GM12878 (cell line): Measurements from ENCODE around the gene CIRBP. TPM values are rescaled to one million over a fixed set of nuclear protein-coding genes. Genes with fewer than 3 reads are reported as not detected.
A peak's percentile ranks its signal among the peaks of the same experiment; 100 is the strongest.

Experiments
- ATAC-seq: fragments of 200-7000 bp; cut with Tn5 transposase; 3 replicates; pipeline ENCODE4 v1.9.1; 2020; ENCODE audit warnings: mild to moderate bottlenecking, moderate library complexity
- BruUV-seq: library from RNA; stranded (reverse); fragments of 400-500 nt; replicated peaks from 2 replicates; lab custom pipeline; 2021; lab: Mats Ljungman, UMichigan
- CTCF ChIA-PET: fragments of 300-600 bp; sonication (Branson Sonifier 250); formaldehyde crosslinking; extraction: SDS; loops from one replicate; lab custom pipeline; 2021; ENCODE audit warnings: inconsistent platforms; lab: Yijun Ruan, JAX
- POLR2A ChIA-PET: fragments of 350-600 bp; formaldehyde crosslinking; extraction: SDS; loops from one replicate; lab custom pipeline; 2021; ENCODE audit warnings: inconsistent platforms; lab: Charles Lee
- RAD21 ChIA-PET: fragments of 300-600 bp; sonication (Branson Sonifier 250); formaldehyde crosslinking; loops from one replicate; lab custom pipeline; 2023; ENCODE audit warnings: antibody characterized with exemption; ENCODE audit not compliant: unreplicated experiment; lab: Charles Lee
- SMC1A ChIA-PET: fragments of 300-600 bp; sonication (Branson Sonifier 250); formaldehyde crosslinking; loops from one replicate; lab custom pipeline; 2023; ENCODE audit not compliant: unreplicated experiment, uncharacterized antibody; lab: Charles Lee
- DNase-seq: peaks from one replicate; pipeline ENCODE4 v3.0.0-alpha.2; 2011; ENCODE audit warnings: low read depth, low spot score
- FAIRE-seq: peaks from 3 replicates; lab custom pipeline; 2011; peaks lifted over from hg19 to GRCh38; lab: Jason Lieb, UNC
- H2AFZ ChIP-seq: 2 replicates; pipeline ENCODE4 v1.6.0; 2011; ENCODE audit warnings: low read depth, low read length, control low read depth; ENCODE audit not compliant: control insufficient read depth
- H3K27ac ChIP-seq: 2 replicates; pipeline ENCODE4 v1.5.1; 2011; ENCODE audit warnings: control low read depth; ENCODE audit not compliant: control insufficient read depth, insufficient read depth
- H3K27me3 ChIP-seq, 2 experiments: replicated peaks in 1 of 2; 2 replicates each; pipeline versions ENCODE4 v1.6.0 to v1.6.1; 2011; ENCODE audit warnings: low read length in 1 of 2; ENCODE audit not compliant: control insufficient read depth in 2 of 2, insufficient read depth in 2 of 2
- H3K36me3 ChIP-seq, 2 experiments: 2 replicates each; pipeline ENCODE4 v1.5.1; 2011; ENCODE audit warnings: low read length in 1 of 2; ENCODE audit not compliant: control insufficient read depth in 2 of 2, insufficient read depth in 2 of 2
- H3K4me1 ChIP-seq: 2 replicates; pipeline ENCODE4 v1.6.1; 2011; ENCODE audit warnings: mild to moderate bottlenecking, low read length, moderate library complexity, mixed read lengths; ENCODE audit not compliant: control insufficient read depth, insufficient read depth
- H3K4me2 ChIP-seq: 2 replicates; pipeline ENCODE4 v1.6.0; 2011; ENCODE audit warnings: control low read depth; ENCODE audit not compliant: control insufficient read depth, insufficient read depth
- H3K4me3 ChIP-seq: fragments of 200-600 bp; sonication (generic); 2 replicates; pipeline ENCODE4 v1.5.1; 2016
- H3K79me2 ChIP-seq: 2 replicates; pipeline ENCODE4 v1.6.0; 2011; ENCODE audit warnings: low read length; ENCODE audit not compliant: control insufficient read depth, insufficient read depth
- H3K9ac ChIP-seq: 2 replicates; pipeline ENCODE4 v1.8.0; 2011; ENCODE audit warnings: low read length, control low read depth, mixed read lengths; ENCODE audit not compliant: control insufficient read depth, insufficient read depth
- H3K9me3 ChIP-seq: replicated peaks from 3 replicates; pipeline ENCODE4 v1.5.1; 2011; ENCODE audit warnings: mild to moderate bottlenecking, low read length; ENCODE audit not compliant: control insufficient read depth, insufficient read depth
- H4K20me1 ChIP-seq: 2 replicates; pipeline ENCODE4 v1.6.0; 2011; ENCODE audit not compliant: control insufficient read depth, insufficient read depth
- BHLHE40 ChIP-seq, 2 experiments: fragments of 450-650 bp in 1 of 2; IDR thresholded peaks; 2 replicates each; pipeline ENCODE4 v1.6.1; 2011 to 2017; ENCODE audit warnings: low read depth in 2 of 2, borderline replicate concordance in 1 of 2, improper control_type of control experiment in 1 of 2, low read length in 1 of 2, mild to moderate bottlenecking in 1 of 2
- BRCA1 ChIP-seq: IDR thresholded peaks from 2 replicates; pipeline ENCODE4 v1.6.1; 2011; ENCODE audit warnings: low read depth, low read length, improper control_type of control experiment
- EGR1 ChIP-seq, 2 experiments: IDR thresholded peaks; 1 replicate in 1 of 2; 2 replicates in 1 of 2; pipeline ENCODE4 v1.6.1; 2011 to 2012; ENCODE audit warnings: low read depth in 2 of 2, low read length in 2 of 2, borderline replicate concordance in 1 of 2, mild to moderate bottlenecking in 1 of 2, moderate library complexity in 1 of 2
- ETV6 ChIP-seq, 2 experiments: fragments of 450-650 bp in 1 of 2; IDR thresholded peaks in 1 of 2; conservative IDR thresholded peaks in 1 of 2; 2 replicates each; pipeline ENCODE4 v1.6.1; 2014; ENCODE audit warnings: antibody characterized with exemption in 1 of 2, borderline replicate concordance in 1 of 2, low read depth in 1 of 2, mild to moderate bottlenecking in 1 of 2, moderate library complexity in 1 of 2
- MEF2A ChIP-seq: IDR thresholded peaks from 2 replicates; pipeline ENCODE4 v1.6.1; 2011; ENCODE audit warnings: low read depth, mild to moderate bottlenecking, low read length, moderate library complexity; ENCODE audit not compliant: insufficient read depth
- PAX8 ChIP-seq: fragments of 450-650 bp; IDR thresholded peaks from 2 replicates; pipeline ENCODE4 v1.6.1; 2017; ENCODE audit warnings: mild to moderate bottlenecking, moderate library complexity
- POLR2AphosphoS2 ChIP-seq: IDR thresholded peaks from 2 replicates; pipeline ENCODE4 v1.6.1; 2011; ENCODE audit warnings: low read depth, mild to moderate bottlenecking, low read length, improper control_type of control experiment, moderate library complexity
- SIX5 ChIP-seq: IDR thresholded peaks from 2 replicates; pipeline ENCODE4 v1.6.1; 2011; ENCODE audit warnings: mild to moderate bottlenecking, low read depth, low read length, moderate library complexity; ENCODE audit not compliant: severe bottlenecking
- SRF ChIP-seq, 2 experiments: IDR thresholded peaks; 2 replicates each; pipeline ENCODE4 v1.6.1; 2011; ENCODE audit warnings: low read depth in 2 of 2, low read length in 2 of 2, mild to moderate bottlenecking in 1 of 2, moderate library complexity in 1 of 2
- TARDBP ChIP-seq: IDR thresholded peaks from 2 replicates; pipeline ENCODE4 v1.6.1; 2016; ENCODE audit warnings: borderline replicate concordance
- TCF12 ChIP-seq: IDR thresholded peaks from 2 replicates; pipeline ENCODE4 v1.6.1; 2011; ENCODE audit warnings: low read depth, mild to moderate bottlenecking, low read length
- YY1 ChIP-seq: IDR thresholded peaks from 2 replicates; pipeline ENCODE4 v1.6.1; 2011; ENCODE audit warnings: low read depth, mild to moderate bottlenecking, low read length
- WGBS: methylation state at CpG from one replicate; pipeline ENCODE4 v1.1.6; 2016; ENCODE audit warnings: low lambda C conversion rate; ENCODE audit not compliant: insufficient replicate concordance, insufficient coverage; ENCODE audit errors: missing lambda C conversion rate; 5-methylcytosine and 5-hydroxymethylcytosine counted together
- in situ Hi-C: fragments of 300-500 bp; cut with MboI; formaldehyde crosslinking; loops from 9 replicates; pipeline ENCODE4 v1.14.3; 2018; ENCODE audit warnings: mixed read lengths
- intact Hi-C: fragments of 100-400 bp; cut with micrococcal nuclease; formaldehyde crosslinking; loops from one replicate; pipeline ENCODE4 v1.14.2; 2022; ENCODE audit not compliant: unreplicated experiment
- polyA plus RNA-seq, 11 experiments: library from polyadenylated mRNA; depleted of rRNA in 4 of 11; unstranded in 6 of 11; stranded (reverse) in 5 of 11; fragments of >200 nt; fragmentation: Nextera tagmentation in 4 of 11; fragmentation: Illumina TruSeq in 1 of 11; extraction: Ambion mirVana in 4 of 11; extraction: Trizol in 1 of 11; gene quantifications; 1 replicate in 1 of 11; 2 replicates in 10 of 11; pipeline versions ENCODE4 v1.2.1 to v1.2.3, GENCODE V29; 2011 to 2016; ENCODE audit warnings: inconsistent platforms in 2 of 11, missing spikeins in 2 of 11, low read depth in 1 of 11
- total RNA-seq, 4 experiments: library from RNA; depleted of rRNA in 3 of 4; stranded (reverse); fragments of >200 nt in 3 of 4; fragmentation: Illumina TruSeq in 1 of 4; extraction: Trizol in 1 of 4; gene quantifications; 2 replicates each; pipeline versions ENCODE4 v1.2.1 to v1.2.3, GENCODE V29; 2013 to 2021
- TF ChIP-seq, protein P1 (sequence below): IDR thresholded peaks from 2 replicates; pipeline ENCODE4 v1.6.1; 2012; ENCODE audit warnings: improper control_type of control experiment, low read depth, low read length; ENCODE audit not compliant: insufficient replicate concordance
- TF ChIP-seq, protein P2 (sequence below): IDR thresholded peaks from 2 replicates; pipeline ENCODE4 v1.6.1; 2011; ENCODE audit warnings: mild to moderate bottlenecking, low read depth, low read length, moderate library complexity; ENCODE audit not compliant: insufficient replicate concordance

CIRBP gene
- total and polyA plus RNA-seq, 10 of the 15 experiments (the other 5 are each of a cell fraction or from before 2014, with no cell fraction given) = 27.6 to 335 (median 229) TPM

DNA sequence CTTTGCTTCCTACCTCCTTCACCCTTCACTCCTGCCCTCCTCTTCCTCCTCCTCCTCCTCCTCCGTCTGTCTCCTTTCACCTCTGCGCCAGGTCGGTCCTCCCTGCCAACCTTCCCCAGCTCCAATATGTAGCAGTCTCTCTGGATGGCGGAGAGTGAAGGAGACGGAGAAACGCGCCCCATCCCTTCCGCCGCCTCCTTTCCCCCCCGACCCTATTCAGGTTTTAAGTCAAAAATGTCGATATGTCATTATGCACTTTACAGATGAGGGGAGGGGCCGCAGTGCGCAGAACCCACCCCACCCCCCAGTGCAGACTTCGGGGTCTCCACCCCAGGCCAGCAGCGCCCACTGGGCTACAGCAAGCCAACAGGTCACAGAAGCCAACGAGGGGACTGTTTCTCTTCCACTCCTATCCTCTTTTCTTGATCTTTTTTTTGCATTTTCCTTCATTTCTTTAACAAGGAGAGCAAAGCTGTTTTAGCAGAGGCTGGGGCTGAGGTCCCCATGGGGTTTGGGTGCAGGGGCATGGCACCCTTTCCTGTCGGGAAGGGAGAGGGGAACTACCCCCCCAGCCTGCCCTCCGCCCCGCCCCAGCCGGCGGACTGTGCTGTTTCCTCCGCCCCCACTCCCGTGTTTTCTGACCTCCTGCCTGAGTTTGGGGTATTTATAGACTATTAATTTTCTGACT is 11.5 kb upstream of the CIRBP start:
- ChIA-PET RAD21 (interaction anchor here (1.8 kb wide), 1 partner anchor 9 kb away, joined by 6 read pairs; no protein-coding TSS in a partner anchor), CTCF (interaction anchor here (1.0 to 2.2 kb wide), 2 partner anchors 9 to 13 kb away, joined by 4 to 10 read pairs; no protein-coding TSS in a partner anchor), POLR2A (no interaction called here), SMC1A (interaction anchor here (1.4 kb wide), 1 partner anchor 9 kb away, joined by 4 read pairs; no protein-coding TSS in a partner anchor)
- no peak for ATAC-seq
- Histone ChIP-seq H3K4me1 (peaks cover 29% of the 10 kb centered on the region), H3K9me3 (no peaks in the 10 kb centered on the region), H3K9ac (peak overlapping the region; percentile 78; the same call in 1 of the 2 replicates), H4K20me1 (no peaks in the 10 kb centered on the region), H3K27me3 (no peaks in the 10 kb centered on the region), H3K4me3 (peak overlapping the region; percentile 68), H2AFZ (no peak overlapping the region), H3K27ac (peak overlapping the region; percentile 96), H3K4me2 (peak overlapping the region; percentile 98), H3K79me2 (peaks cover 58% of the 10 kb centered on the region), H3K36me3 (peaks cover 14 to 29% of the 10 kb centered on the region in 2 experiments; a peak in 3 of 4 replicates)
- BruUV-seq = no TSS peak
- intact Hi-C loops = no loop called here
- DNase-seq = no peak
- in situ Hi-C loops = no loop called here
- WGBS = 47% methylated on average over 23 of the region's 23 CpGs
- FAIRE-seq = peak; percentile 75
- TF ChIP-seq YY1 = no peak
- TF ChIP-seq, protein P1, sequence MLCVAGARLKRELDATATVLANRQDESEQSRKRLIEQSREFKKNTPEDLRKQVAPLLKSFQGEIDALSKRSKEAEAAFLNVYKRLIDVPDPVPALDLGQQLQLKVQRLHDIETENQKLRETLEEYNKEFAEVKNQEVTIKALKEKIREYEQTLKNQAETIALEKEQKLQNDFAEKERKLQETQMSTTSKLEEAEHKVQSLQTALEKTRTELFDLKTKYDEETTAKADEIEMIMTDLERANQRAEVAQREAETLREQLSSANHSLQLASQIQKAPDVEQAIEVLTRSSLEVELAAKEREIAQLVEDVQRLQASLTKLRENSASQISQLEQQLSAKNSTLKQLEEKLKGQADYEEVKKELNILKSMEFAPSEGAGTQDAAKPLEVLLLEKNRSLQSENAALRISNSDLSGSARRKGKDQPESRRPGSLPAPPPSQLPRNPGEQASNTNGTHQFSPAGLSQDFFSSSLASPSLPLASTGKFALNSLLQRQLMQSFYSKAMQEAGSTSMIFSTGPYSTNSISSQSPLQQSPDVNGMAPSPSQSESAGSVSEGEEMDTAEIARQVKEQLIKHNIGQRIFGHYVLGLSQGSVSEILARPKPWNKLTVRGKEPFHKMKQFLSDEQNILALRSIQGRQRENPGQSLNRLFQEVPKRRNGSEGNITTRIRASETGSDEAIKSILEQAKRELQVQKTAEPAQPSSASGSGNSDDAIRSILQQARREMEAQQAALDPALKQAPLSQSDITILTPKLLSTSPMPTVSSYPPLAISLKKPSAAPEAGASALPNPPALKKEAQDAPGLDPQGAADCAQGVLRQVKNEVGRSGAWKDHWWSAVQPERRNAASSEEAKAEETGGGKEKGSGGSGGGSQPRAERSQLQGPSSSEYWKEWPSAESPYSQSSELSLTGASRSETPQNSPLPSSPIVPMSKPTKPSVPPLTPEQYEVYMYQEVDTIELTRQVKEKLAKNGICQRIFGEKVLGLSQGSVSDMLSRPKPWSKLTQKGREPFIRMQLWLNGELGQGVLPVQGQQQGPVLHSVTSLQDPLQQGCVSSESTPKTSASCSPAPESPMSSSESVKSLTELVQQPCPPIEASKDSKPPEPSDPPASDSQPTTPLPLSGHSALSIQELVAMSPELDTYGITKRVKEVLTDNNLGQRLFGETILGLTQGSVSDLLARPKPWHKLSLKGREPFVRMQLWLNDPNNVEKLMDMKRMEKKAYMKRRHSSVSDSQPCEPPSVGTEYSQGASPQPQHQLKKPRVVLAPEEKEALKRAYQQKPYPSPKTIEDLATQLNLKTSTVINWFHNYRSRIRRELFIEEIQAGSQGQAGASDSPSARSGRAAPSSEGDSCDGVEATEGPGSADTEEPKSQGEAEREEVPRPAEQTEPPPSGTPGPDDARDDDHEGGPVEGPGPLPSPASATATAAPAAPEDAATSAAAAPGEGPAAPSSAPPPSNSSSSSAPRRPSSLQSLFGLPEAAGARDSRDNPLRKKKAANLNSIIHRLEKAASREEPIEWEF = no peak
- no peak for TF ChIP-seq SIX5
- peak in 1 of 2 experiments; percentile 20; a peak in 1 of 3 replicates for TF ChIP-seq EGR1 (IDR thresholded peaks at IDR 0.05; ENCODE audit: borderline replicate concordance in 1 of 2, low read depth in 2 of 2, low read length in 2 of 2)
- TF ChIP-seq PAX8 = no peak
- 0 out of 4 replicates have a peak, but pooled peaks of 1 of the 2 experiments have one; percentile 2 for TF ChIP-seq BHLHE40 (IDR thresholded peaks at IDR 0.05; ENCODE audit: borderline replicate concordance in 1 of 2, low read depth in 2 of 2, low read length in 1 of 2)
- no peak for TF ChIP-seq ETV6 (conservative IDR thresholded peaks at IDR 0.05 in 1 of 2, IDR thresholded peaks at IDR 0.05 in 1 of 2; ENCODE audit: borderline replicate concordance in 1 of 2, low read depth in 1 of 2)
- no peak for TF ChIP-seq TCF12
- 0 out of 2 replicates have a peak, but pooled peaks have one; percentile 10 for TF ChIP-seq MEF2A
- TF ChIP-seq TARDBP = no peak
- TF ChIP-seq, protein P2, sequence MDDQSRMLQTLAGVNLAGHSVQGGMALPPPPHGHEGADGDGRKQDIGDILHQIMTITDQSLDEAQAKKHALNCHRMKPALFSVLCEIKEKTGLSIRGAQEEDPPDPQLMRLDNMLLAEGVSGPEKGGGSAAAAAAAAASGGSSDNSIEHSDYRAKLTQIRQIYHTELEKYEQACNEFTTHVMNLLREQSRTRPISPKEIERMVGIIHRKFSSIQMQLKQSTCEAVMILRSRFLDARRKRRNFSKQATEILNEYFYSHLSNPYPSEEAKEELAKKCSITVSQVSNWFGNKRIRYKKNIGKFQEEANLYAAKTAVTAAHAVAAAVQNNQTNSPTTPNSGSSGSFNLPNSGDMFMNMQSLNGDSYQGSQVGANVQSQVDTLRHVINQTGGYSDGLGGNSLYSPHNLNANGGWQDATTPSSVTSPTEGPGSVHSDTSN = no peak
- TF ChIP-seq POLR2AphosphoS2 = no peak
- no peak for TF ChIP-seq SRF (IDR thresholded peaks at IDR 0.05; ENCODE audit: low read depth in 2 of 2, low read length in 2 of 2)
- no peak for TF ChIP-seq BRCA1
